CD4-positive, alpha-beta T cell (primary cell): ENCODE results near the gene HDC. TPM values are rescaled to one million over a fixed set of nuclear protein-coding genes. Genes with fewer than 3 reads are reported as not detected.

Experiments
- ATAC-seq: fragments of 200-7000 bp; cut with Tn5 transposase; one replicate; pipeline ENCODE4 v1.10.0; 2022; ENCODE audit warnings: mild to moderate bottlenecking; ENCODE audit not compliant: poor library complexity
- CTCF ChIA-PET: fragments of 350-600 bp; sonication (Branson Sonifier 250); formaldehyde crosslinking; loops from one replicate; lab custom pipeline; 2021; ENCODE audit warnings: antibody characterized with exemption, inconsistent platforms; lab: Charles Lee
- POLR2A ChIA-PET: fragments of 350-600 bp; sonication (Branson Sonifier 250); formaldehyde crosslinking; loops from one replicate; lab custom pipeline; 2021; ENCODE audit warnings: antibody characterized with exemption, inconsistent platforms; lab: Charles Lee
- DNase-seq, 14 experiments: peaks; one replicate each; pipeline ENCODE4 v3.0.0-alpha.2; 2013 to 2020; ENCODE audit warnings: mixed read lengths in 2 of 14
- H3K27ac ChIP-seq, 2 donors: one replicate each; pipeline versions ENCODE4 v1.5.1 to v1.7.0; 2013; ENCODE audit warnings: low read length in 2 of 2, low read depth in 1 of 2, mild to moderate bottlenecking in 1 of 2
- H3K27me3 ChIP-seq, 2 experiments: 1 replicate in 1 of 2; 2 replicates in 1 of 2; pipeline versions ENCODE4 v1.6.1 to v1.7.0; 2013; ENCODE audit warnings: low read length in 2 of 2, control low read depth in 1 of 2, mild to moderate bottlenecking in 1 of 2, moderate library complexity in 1 of 2; ENCODE audit not compliant: insufficient read depth in 2 of 2, control insufficient read depth in 1 of 2
- H3K36me3 ChIP-seq: one replicate; pipeline ENCODE4 v1.6.1; 2013; ENCODE audit warnings: low read length, control low read depth; ENCODE audit not compliant: insufficient read depth
- H3K4me1 ChIP-seq: one replicate; pipeline ENCODE4 v1.6.1; 2013; ENCODE audit warnings: low read length, control low read depth; ENCODE audit not compliant: insufficient read depth
- H3K4me3 ChIP-seq: one replicate; pipeline ENCODE4 v1.5.1; 2013; ENCODE audit warnings: mild to moderate bottlenecking, low read length, moderate library complexity
- H3K9me3 ChIP-seq, 2 experiments: 1 replicate in 1 of 2; 2 replicates in 1 of 2; pipeline versions ENCODE4 v1.6.1 to v1.7.0; 2013; ENCODE audit warnings: low read length in 2 of 2, mild to moderate bottlenecking in 2 of 2, control low read depth in 1 of 2, moderate library complexity in 1 of 2; ENCODE audit not compliant: control insufficient read depth in 1 of 2, insufficient read depth in 1 of 2
- H3K27ac Mint-ChIP-seq: one replicate; pipeline ENCODE4 v1.8.0; 2020; ENCODE audit warnings: mixed read lengths
- H3K27me3 Mint-ChIP-seq: one replicate; pipeline ENCODE4 v1.8.0; 2021; ENCODE audit warnings: mixed read lengths
- H3K36me3 Mint-ChIP-seq: one replicate; pipeline ENCODE4 v1.8.0; 2021; ENCODE audit warnings: low read depth, mixed read lengths
- H3K4me1 Mint-ChIP-seq: one replicate; pipeline ENCODE4 v1.8.0; 2021; ENCODE audit warnings: low read depth, mixed read lengths
- H3K4me3 Mint-ChIP-seq: one replicate; pipeline ENCODE4 v1.8.0; 2020; ENCODE audit warnings: mild to moderate bottlenecking, mixed read lengths
- H3K9me3 Mint-ChIP-seq: one replicate; pipeline ENCODE4 v1.8.0; 2020; ENCODE audit warnings: mixed read lengths
- CTCF ChIP-seq: fragments of 200-600 bp; IDR thresholded peaks from one replicate; pipeline ENCODE4 v1.8.0; 2022; ENCODE audit warnings: antibody characterized with exemption, mild to moderate bottlenecking
- intact Hi-C, 2 experiments: fragments of 100-400 bp; cut with DNase I in 1 of 2; cut with micrococcal nuclease in 1 of 2; formaldehyde crosslinking; loops; one replicate each; pipeline versions ENCODE4 v1.15.1 to v1.9.0; 2023 to 2025; cut with DNase I, micrococcal nuclease
- total RNA-seq, 174 experiments: library from RNA in 2 of 174; stranded (reverse) in 2 of 174; gene quantifications; one replicate each; pipeline ENCODE4 v1.2.3 and lab custom pipeline; 2021 to 2026

The HDC gene
- total RNA-seq, 2 experiments from 2014 or later, result 0.08 TPM; not detected in 1

- H3K36me3 Mint-ChIP-seq, result no peaks in the 10 kb centered on the region
Observed at GRCh38 chr15:50231761-50232160, 33.8 kb downstream of the HDC start.

GRCh38 chr15:50229336-50229735, 36.2 kb downstream of the HDC start:
- Histone ChIP-seq H3K9me3 (no peaks in the 10 kb centered on the region), H3K4me3 (no peak overlapping the region), H3K36me3 (no peaks in the 10 kb centered on the region), H3K27ac (no peak overlapping the region), H3K4me1 (no peaks in the 10 kb centered on the region), H3K27me3 (no peaks in the 10 kb centered on the region)
- H3K36me3 Mint-ChIP-seq, result no peaks in the 10 kb centered on the region
- H3K27me3 Mint-ChIP-seq, result no peaks in the 10 kb centered on the region
- DNase-seq (no peak), ATAC-seq (no peak)
- intact Hi-C loops, result no loop called here
- POLR2A ChIA-PET, result no interaction called here
- TF ChIP-seq CTCF, result no peak
- CTCF ChIA-PET, result interaction anchor here (0.7 kb wide), 1 partner anchor 1555 kb away, joined by 3 read pairs; no protein-coding TSS in a partner anchor
- H3K27ac Mint-ChIP-seq, result no peak overlapping the region
- H3K4me1 Mint-ChIP-seq, result no peaks in the 10 kb centered on the region
- no peak overlapping the region for H3K4me3 Mint-ChIP-seq
- H3K9me3 Mint-ChIP-seq, result no peaks in the 10 kb centered on the region

More at GRCh38 chr15:50231761-50232160, 33.8 kb downstream of the HDC start:
- intact Hi-C loops, result no loop called here
- ChIA-PET CTCF (no interaction called here), POLR2A (no interaction called here)
- H3K9me3 ChIP-seq, result no peaks in the 10 kb centered on the region
- ATAC-seq (no peak), DNase-seq (no peak)
- H3K36me3 ChIP-seq, result no peaks in the 10 kb centered on the region
- no peak for TF ChIP-seq CTCF
- no peak overlapping the region for H3K4me3 Mint-ChIP-seq
- no peaks in the 10 kb centered on the region for H3K4me1 ChIP-seq
- no peaks in the 10 kb centered on the region for H3K27me3 ChIP-seq
- no peaks in the 10 kb centered on the region for H3K27me3 Mint-ChIP-seq
- no peak overlapping the region for H3K27ac ChIP-seq
- no peak overlapping the region for H3K4me3 ChIP-seq
- no peak overlapping the region for H3K27ac Mint-ChIP-seq
- H3K4me1 Mint-ChIP-seq, result no peaks in the 10 kb centered on the region
- H3K9me3 Mint-ChIP-seq, result no peaks in the 10 kb centered on the region

GRCh38 chr15:50228866-50229265, 36.7 kb downstream of the HDC start:
- H3K4me3 ChIP-seq, result no peak overlapping the region
- intact Hi-C loops, result no loop called here
- DNase-seq, result no peak
- Mint-ChIP-seq H3K4me1 (no peaks in the 10 kb centered on the region), H3K27ac (no peak overlapping the region), H3K27me3 (no peaks in the 10 kb centered on the region), H3K9me3 (no peaks in the 10 kb centered on the region), H3K4me3 (no peak overlapping the region), H3K36me3 (no peaks in the 10 kb centered on the region)
- H3K27me3 ChIP-seq, result no peaks in the 10 kb centered on the region
- ChIA-PET CTCF (no interaction called here), POLR2A (no interaction called here)
- no peaks in the 10 kb centered on the region for H3K9me3 ChIP-seq
- H3K27ac ChIP-seq, result no peak overlapping the region
- ATAC-seq, result no peak
- TF ChIP-seq CTCF, result no peak
- H3K4me1 ChIP-seq, result no peaks in the 10 kb centered on the region
- no peaks in the 10 kb centered on the region for H3K36me3 ChIP-seq
